Activated CD4-positive, alpha-beta T cell treated with anti-CD3 and anti-CD28 coated beads for 24 hours (primary cell): ENCODE measurements around the gene KATNA1.

Experiments used
- DNase-seq, 2 donors: peaks; one replicate each; pipeline ENCODE4 v3.0.0-alpha.2; 2020; ENCODE audit warnings: low read depth in 2 of 2

Gene KATNA1

DNA sequence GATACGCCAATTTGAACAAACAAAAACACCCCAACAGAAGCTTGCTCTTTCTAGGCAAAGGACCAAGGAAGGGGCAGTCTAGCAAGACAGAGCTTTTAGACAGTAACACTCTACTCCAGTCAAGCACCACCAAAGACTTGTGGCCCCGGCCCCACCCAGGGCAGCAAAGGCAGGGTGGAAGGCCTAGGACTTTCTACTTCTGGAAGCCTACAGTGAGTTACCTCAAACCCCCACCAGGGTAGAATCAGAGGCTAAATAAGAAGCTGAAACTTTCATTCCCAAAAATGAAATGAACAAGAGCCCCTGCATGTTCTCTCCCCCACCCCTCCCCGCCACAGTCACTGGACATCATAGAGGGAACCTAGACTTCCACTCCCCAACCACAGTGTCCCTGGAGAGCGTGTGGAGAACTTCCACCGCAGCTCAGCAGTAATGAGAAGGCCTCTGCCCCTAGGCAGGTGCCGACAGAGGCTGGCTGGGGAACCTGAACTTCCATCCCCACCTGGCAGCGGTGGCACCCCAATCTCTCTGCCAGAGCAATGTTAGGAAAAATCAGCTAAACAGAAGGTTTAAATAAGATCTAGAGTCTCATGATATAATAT lies 40.0 kb downstream of the KATNA1 start:
- DNase-seq, result no peak

DNA sequence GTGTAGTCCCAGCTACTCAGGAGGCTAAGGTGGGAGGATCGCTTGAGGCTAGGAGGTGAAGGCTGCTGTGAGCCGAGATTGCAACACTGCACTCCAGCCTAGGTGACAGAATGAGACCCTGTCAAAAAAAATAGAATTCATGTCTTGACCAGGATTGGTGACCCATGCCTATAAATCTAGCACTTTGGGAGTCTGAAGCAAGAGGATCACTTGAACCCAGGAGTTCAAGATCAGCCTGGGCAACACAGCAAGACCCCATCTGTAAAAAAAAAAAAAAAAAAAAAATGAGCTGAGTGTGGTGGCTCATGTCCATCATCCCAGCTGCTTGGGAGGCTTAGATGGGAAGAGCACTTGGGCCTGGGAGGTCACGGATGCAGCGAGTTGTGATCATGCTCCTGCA lies 48.0 kb downstream of the KATNA1 start:
- no peak for DNase-seq

DNA sequence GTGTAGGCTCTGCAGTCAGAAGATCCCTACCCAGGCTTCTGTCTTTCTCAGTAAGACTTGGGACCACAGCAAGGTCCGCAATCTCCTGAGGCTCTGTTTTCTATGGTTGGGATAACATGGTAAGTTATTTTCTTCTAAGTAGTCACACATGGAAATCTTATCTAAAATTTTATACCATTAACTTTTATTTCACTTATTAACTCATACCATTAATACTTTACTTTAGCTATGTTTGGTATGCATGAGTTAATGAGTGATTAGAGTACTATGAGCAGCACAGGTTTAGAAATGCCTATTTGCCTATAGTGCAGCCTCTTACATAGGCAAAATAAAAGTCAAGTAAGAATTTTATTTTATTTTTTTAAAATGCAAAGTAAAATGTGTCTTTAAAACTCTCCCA lies 55.1 kb downstream of the KATNA1 start:
- no peak for DNase-seq

GRCh38 chr6:149592983-149593382 lies 55.5 kb downstream of the KATNA1 start:
- no peak for DNase-seq

GRCh38 chr6:149586149-149586548 lies 62.4 kb downstream of the KATNA1 start:
- no peak for DNase-seq

GRCh38 chr6:149581349-149581748 lies 67.2 kb downstream of the KATNA1 start:
- DNase-seq, result no peak

- DNase-seq, result no peak
These were observed 67.6 kb downstream of the KATNA1 start for GRCh38 chr6:149580880-149581279.

DNA sequence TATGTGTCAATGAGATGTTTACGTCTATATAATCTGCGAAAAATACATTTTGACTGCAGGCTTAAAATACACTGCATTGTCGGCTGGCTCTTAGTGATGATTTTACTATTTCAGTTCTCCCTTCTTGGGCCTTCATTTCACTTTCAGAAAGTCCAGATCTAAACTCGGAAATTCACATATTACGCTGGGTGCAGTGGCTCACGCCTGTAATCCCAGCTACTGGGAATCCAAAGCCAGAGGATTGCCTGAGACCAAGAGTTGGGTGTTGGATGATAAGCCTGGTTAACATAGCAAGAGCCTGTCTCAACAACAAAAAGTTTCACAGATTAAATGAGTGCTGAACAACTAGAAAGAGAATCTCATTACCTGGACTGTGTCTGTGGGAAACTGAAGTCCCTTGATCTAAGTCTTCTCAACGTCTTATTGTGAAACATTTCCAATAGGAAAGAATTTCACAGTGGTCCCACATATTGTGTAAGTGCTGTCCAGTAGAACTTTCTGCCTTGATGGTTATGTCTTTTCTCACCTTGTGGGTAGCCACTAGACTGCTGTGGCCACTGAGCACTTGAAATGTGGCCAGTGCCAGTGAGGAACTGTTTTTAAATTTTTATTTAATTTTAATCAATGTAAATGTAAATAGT lies 80.4 kb downstream of the KATNA1 start:
- no peak for DNase-seq

DNA sequence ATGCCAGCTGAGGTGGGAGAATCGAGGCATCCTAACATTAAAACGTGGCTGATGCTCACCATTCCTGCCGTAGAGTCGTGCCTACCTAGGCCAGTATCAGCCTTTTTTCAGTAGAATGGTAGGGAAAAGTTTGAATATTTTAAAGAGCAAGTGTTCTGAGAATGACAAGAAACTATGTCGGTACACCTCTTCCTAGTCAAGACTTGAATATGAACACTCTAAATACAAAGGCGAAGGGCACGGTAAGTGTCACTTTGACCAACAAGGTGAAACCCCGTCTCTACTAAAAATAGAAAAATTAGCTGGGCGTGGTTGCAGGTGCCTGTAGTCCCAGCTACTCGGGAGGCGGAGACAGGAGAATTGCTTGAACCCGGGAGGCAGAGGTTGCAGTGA lies 81.3 kb downstream of the KATNA1 start:
- no peak for DNase-seq

DNA sequence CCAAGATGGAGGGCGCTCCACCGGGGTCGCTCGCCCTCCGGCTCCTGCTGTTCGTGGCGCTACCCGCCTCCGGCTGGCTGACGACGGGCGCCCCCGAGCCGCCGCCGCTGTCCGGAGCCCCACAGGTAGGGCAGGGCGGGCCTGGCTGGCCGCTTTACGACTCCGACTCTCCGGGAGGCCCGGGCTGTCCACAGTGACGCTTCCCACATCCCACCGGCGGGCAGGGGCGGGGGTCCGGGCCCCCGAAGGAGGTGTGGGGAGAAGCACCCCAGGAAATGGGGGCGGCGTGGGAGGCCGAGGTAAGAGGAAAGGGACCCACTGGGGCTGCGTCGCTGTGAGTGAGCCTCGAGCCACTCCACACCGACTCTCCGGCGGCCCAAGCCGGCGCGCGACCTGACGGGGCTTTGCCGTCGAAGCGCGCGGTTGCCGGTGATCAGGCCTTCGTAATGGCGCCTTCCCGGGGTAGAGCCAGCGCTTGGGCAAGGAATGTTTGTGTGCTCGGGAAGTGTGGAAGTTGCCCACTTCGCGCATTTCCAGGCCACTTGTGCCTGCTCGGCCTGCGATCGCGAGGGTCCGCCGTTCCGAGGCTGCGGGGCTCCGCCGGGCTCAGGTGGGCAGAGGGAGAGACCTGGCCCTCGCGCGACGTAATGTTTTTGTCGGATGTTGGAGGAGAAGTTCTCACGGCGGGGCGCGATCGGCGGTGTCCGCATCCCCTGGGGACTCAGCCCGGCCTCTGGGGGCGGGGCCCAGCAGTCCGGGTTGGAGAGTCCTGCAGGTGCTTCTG lies 81.9 kb downstream of the KATNA1 start:
- peak; percentile 19 to 30 for DNase-seq

- DNase-seq, result peak; percentile 93
These were observed 82.7 kb downstream of the KATNA1 start, which contains the start of gene GINM1 for GRCh38 chr6:149565527-149566409. Gene GINM1 (plus strand): TSS chr6:149566375. CDS start chr6:149566415, 40 bp downstream.

DNA sequence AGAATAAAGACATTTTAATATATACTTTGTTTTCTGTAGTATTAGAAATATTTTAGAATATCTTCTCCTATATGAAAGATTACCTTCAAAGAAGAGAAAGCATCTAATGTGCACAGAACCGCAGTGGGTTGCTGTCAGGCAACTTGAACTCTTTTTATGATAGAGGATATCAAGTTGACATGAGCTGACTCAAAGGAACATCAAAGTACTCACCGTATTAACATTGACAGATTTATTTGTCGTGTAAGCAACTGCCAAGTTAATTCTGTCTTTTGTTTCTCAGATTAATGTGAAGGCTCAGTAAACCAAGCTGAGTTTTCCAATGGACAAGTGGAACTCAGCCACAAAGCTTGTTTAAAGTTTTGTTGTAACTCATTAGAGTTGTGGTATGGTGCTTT lies 84.6 kb downstream of the KATNA1 start:
- no peak for DNase-seq

DNA sequence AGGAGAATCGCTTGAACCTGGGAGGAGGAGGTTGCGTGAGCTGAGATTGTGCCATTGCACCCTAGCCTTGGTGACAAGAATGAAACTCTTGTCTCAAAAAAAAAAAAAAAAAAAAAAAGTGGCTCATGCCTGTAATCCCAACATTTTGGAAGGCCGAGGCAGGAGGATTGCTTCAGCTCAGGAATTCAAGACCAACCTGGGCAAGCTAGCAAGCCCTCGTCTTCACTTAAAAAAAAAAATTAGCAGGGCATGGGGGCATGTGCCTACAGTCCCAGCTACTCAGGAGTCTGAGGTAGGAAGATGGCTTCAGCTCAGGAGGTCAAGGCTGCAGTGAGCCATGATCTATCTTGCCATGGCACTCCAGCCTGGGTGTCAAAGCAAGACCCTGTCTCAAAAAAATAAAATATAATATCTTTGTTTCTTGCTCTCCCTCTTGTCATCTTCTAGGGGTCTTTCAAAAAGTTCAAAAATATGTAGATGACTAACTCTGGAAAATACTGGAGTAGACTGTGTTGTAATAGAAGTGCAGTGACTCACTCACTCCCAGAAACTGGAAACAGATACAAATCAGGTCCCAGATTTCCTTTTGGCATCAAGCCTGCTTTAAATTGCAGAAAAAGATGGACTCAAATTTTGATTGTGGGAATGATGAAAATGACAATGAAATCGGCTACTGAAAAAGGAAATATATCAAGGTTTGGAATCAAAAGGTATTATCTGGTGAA lies 85.1 kb downstream of the KATNA1 start:
- no peak for DNase-seq

- no peak for DNase-seq
These were observed 87.8 kb downstream of the KATNA1 start for GRCh38 chr6:149560736-149561135.

DNA sequence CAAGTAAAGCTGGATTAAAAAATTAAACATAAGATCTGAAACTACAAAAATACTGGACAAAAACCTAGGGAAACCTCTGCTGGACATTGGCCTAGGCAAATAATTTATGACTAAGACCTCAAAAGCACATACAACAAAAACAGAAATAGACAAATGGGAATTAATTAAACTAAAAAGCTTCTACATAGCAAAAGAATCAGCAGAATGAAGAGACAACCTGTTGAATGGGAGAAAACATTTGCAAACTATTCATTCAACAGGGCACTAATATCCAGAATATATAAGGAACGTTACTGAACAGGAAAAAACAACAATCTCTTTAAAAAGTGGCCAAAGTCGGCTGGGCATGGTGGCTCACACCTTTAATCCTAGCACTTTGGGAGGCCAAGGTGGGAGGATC lies 89.1 kb downstream of the KATNA1 start:
- DNase-seq, result no peak

GRCh38 chr6:149558029-149558428 lies 90.5 kb downstream of the KATNA1 start:
- DNase-seq, result no peak

DNA sequence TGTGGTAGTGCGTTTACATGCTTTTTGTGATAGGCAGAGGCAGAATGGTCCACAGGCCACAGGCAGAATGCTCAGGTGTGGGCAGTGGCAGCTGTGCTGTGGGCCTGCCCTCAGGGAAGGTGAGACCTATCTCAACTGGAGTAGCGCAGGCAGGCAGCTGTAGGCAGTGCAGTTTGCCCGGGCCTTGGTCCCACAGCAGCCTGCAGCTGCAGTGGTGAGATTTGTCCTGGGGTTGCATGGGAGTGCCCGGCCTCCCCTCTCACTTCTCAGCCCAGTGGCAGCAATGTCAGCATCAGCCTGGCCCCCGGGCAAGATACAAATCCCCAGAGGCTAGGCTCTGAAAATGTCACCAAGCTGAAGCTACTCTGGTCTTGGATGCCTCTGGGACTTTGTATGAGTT lies 96.6 kb downstream of the KATNA1 start:
- DNase-seq, result no peak

- DNase-seq, result peak; percentile 94 to 96
These were observed 102.6 kb downstream of the KATNA1 start, which contains the start of gene PPIL4 for GRCh38 chr6:149545754-149546471. Gene PPIL4 (minus strand): TSS chr6:149546043. CDS start chr6:149546005, 38 bp downstream.

GRCh38 chr6:149545258-149545753 lies 103.2 kb downstream of the KATNA1 start:
- DNase-seq, result peak in 1 of 2 donors; percentile 18
